Endothelial cell of umbilical vein (primary cell): ENCODE data around the gene RAB31. TPM values are rescaled to one million over a fixed set of nuclear protein-coding genes. Genes with fewer than 3 reads are reported as not detected.

ENCODE experiments used
- BruUV-seq: library from RNA; stranded (reverse); fragments of 400-500 nt; replicated peaks from 2 replicates; lab custom pipeline; 2021; lab: Mats Ljungman, UMichigan
- CTCF ChIA-PET: fragments of 300-600, 350-600 bp; sonication (Branson Sonifier 250); formaldehyde crosslinking; loops from one replicate; lab custom pipeline; 2021; ENCODE audit warnings: antibody characterized with exemption, inconsistent platforms; lab: Charles Lee
- POLR2A ChIA-PET: fragments of 300-600, 350-600 bp; sonication (Branson Sonifier 250); formaldehyde crosslinking; loops from one replicate; lab custom pipeline; 2021; ENCODE audit warnings: antibody characterized with exemption, inconsistent platforms; lab: Charles Lee
- DNase-seq: peaks from one replicate; pipeline ENCODE4 v3.0.0-alpha.2; 2011; ENCODE audit warnings: low read depth, low spot score
- FAIRE-seq: peaks from 2 replicates; lab custom pipeline; 2011; peaks lifted over from hg19 to GRCh38; lab: Jason Lieb, UNC
- H2AFZ ChIP-seq: 2 replicates; pipeline ENCODE4 v1.6.0; 2012; ENCODE audit warnings: low read depth, low read length, control low read depth, inconsistent platforms
- H3K27ac ChIP-seq: 2 replicates; pipeline ENCODE4 v1.5.1; 2011; ENCODE audit warnings: low read depth, mild to moderate bottlenecking, control low read depth, low read length, moderate library complexity; ENCODE audit not compliant: insufficient read depth
- H3K27me3 ChIP-seq, 2 experiments: 2 replicates each; pipeline versions ENCODE4 v1.6.0 to v1.6.1; 2011; ENCODE audit warnings: low read length in 2 of 2, mixed read lengths in 1 of 2; ENCODE audit not compliant: control insufficient read depth in 2 of 2, insufficient read depth in 2 of 2
- H3K36me3 ChIP-seq, 2 experiments: 2 replicates in 1 of 2; 3 replicates in 1 of 2; pipeline ENCODE4 v1.5.1; 2011; ENCODE audit warnings: low read length in 2 of 2, mild to moderate bottlenecking in 1 of 2, moderate library complexity in 1 of 2; ENCODE audit not compliant: control insufficient read depth in 2 of 2, insufficient read depth in 2 of 2; ENCODE audit errors: extremely low read depth in 1 of 2
- H3K4me1 ChIP-seq: 3 replicates; pipeline ENCODE4 v1.5.1; 2011; ENCODE audit warnings: mild to moderate bottlenecking, low read length; ENCODE audit not compliant: control insufficient read depth, insufficient read depth; ENCODE audit errors: extremely low read depth
- H3K4me2 ChIP-seq: 2 replicates; pipeline ENCODE4 v1.6.1; 2011; ENCODE audit warnings: low read length, control low read depth, mixed read lengths; ENCODE audit not compliant: insufficient read depth
- H3K4me3 ChIP-seq, 3 experiments: fragments of 200-600 bp in 1 of 3; sonication (generic), shearing (Covaris generic) in 1 of 3; replicated peaks in 1 of 3; 2 replicates each; pipeline ENCODE4 v1.5.1; 2011 to 2016; ENCODE audit warnings: control low read depth in 3 of 3, low read length in 3 of 3, mild to moderate bottlenecking in 2 of 3, inconsistent platforms in 1 of 3, low read depth in 1 of 3, moderate library complexity in 1 of 3; ENCODE audit not compliant: insufficient read depth in 1 of 3
- H3K79me2 ChIP-seq: 2 replicates; pipeline ENCODE4 v1.6.0; 2012; ENCODE audit warnings: low read length, inconsistent platforms; ENCODE audit not compliant: control insufficient read depth, insufficient read depth
- H3K9ac ChIP-seq: replicated peaks from 2 replicates; pipeline ENCODE3; 2011; ENCODE audit warnings: low read length, control low read depth; ENCODE audit not compliant: insufficient read depth; ENCODE audit errors: extremely low read depth
- H3K9me1 ChIP-seq: replicated peaks from 3 replicates; pipeline ENCODE4 v1.6.0; 2011; ENCODE audit warnings: mild to moderate bottlenecking, low read length; ENCODE audit not compliant: control insufficient read depth, insufficient read depth; ENCODE audit errors: extremely low read depth
- H3K9me3 ChIP-seq: replicated peaks from 2 replicates; pipeline ENCODE4 v1.5.1; 2012; ENCODE audit warnings: low read length, inconsistent platforms; ENCODE audit not compliant: control insufficient read depth, insufficient read depth
- H4K20me1 ChIP-seq: replicated peaks from 2 replicates; pipeline ENCODE3; 2011; ENCODE audit warnings: mild to moderate bottlenecking, low read length; ENCODE audit not compliant: control insufficient read depth, insufficient read depth; ENCODE audit errors: extremely low read depth
- CTCF ChIP-seq, 2 donors: IDR thresholded peaks; 1 replicate in 1 of 2; 2 replicates in 1 of 2; pipeline ENCODE4 v1.5.1; 2011; ENCODE audit warnings: low read length in 2 of 2, mild to moderate bottlenecking in 2 of 2, moderate library complexity in 2 of 2, control low read depth in 1 of 2, inconsistent platforms in 1 of 2, low read depth in 1 of 2; ENCODE audit not compliant: insufficient read depth in 1 of 2; ENCODE audit errors: extremely low read depth in 1 of 2
- EZH2 ChIP-seq: IDR thresholded peaks from 2 replicates; pipeline ENCODE4 v1.6.1; 2012; ENCODE audit warnings: borderline replicate concordance, low read depth, mild to moderate bottlenecking, moderate library complexity, low read length, inconsistent platforms; ENCODE audit not compliant: severe bottlenecking
- FOS ChIP-seq: IDR thresholded peaks from 2 replicates; pipeline ENCODE4 v1.6.1; 2011; ENCODE audit warnings: mild to moderate bottlenecking, low read length, moderate library complexity, borderline replicate concordance; ENCODE audit not compliant: insufficient read depth
- GATA2 ChIP-seq: IDR thresholded peaks from 2 replicates; pipeline ENCODE4 v1.7.0; 2011; ENCODE audit warnings: low read depth, mild to moderate bottlenecking, moderate library complexity, mixed read lengths, low read length; ENCODE audit not compliant: insufficient read length, insufficient read depth
- JUN ChIP-seq: IDR thresholded peaks from 2 replicates; pipeline ENCODE4 v1.6.1; 2011; ENCODE audit warnings: borderline replicate concordance, low read depth; ENCODE audit not compliant: insufficient read length, insufficient read depth
- MAX ChIP-seq: IDR thresholded peaks from 2 replicates; pipeline ENCODE4 v1.6.1; 2011; ENCODE audit not compliant: insufficient read depth, insufficient read length
- MYC ChIP-seq: IDR thresholded peaks from one replicate; pipeline ENCODE4 v1.6.1; 2011; ENCODE audit warnings: mild to moderate bottlenecking, low read depth, low read length
- POLR2A ChIP-seq: IDR thresholded peaks from 2 replicates; pipeline ENCODE4 v1.6.1; 2012; ENCODE audit warnings: low read depth, mild to moderate bottlenecking, control low read depth, low read length
- POLR2AphosphoS5 ChIP-seq: IDR thresholded peaks from 2 replicates; pipeline ENCODE4 v1.6.1; 2012; ENCODE audit warnings: low read depth, mild to moderate bottlenecking, control low read depth, low read length, moderate library complexity; ENCODE audit not compliant: insufficient read depth
- dilution Hi-C: fragments of 300-500 bp; cut with MboI; formaldehyde crosslinking; loops from one replicate; pipeline ENCODE4 v1.15.0; 2019; ENCODE audit warnings: low sequenced_read_pairs; ENCODE audit not compliant: extremely low pct_ligation_motif_present
- intact Hi-C: fragments of 100-400 bp; cut with micrococcal nuclease; formaldehyde crosslinking; loops from one replicate; pipeline ENCODE4 v1.10.0; 2022
- polyA plus RNA-seq, 4 experiments: library from polyadenylated mRNA; depleted of rRNA in 3 of 4; stranded (reverse) in 3 of 4; unstranded in 1 of 4; fragments of >200 nt; gene quantifications; 2 replicates each; pipeline versions ENCODE4 v1.2.1 to v1.2.3, GENCODE V29; 2011 to 2012; ENCODE audit warnings: missing spikeins in 1 of 4
- total RNA-seq: library from RNA; stranded (reverse); gene quantifications from 2 replicates; pipeline ENCODE4 v1.2.3, GENCODE V29; 2021

RAB31 gene
- total and polyA plus RNA-seq, 2 donors (not counting 3 experiments of a cell fraction or from before 2014, with no cell fraction given): 30.5 TPM

- Histone ChIP-seq H4K20me1 (no peaks in the 10 kb centered on the region), H3K9me1 (no peaks in the 10 kb centered on the region), H3K4me1 (no peaks in the 10 kb centered on the region), H3K4me2 (no peak overlapping the region), H3K27ac (no peak overlapping the region), H3K4me3 (no peak overlapping the region), H3K27me3 (no peaks in the 10 kb centered on the region), H3K36me3 (no peaks in the 10 kb centered on the region), H3K79me2 (no peaks in the 10 kb centered on the region), H2AFZ (no peak overlapping the region), H3K9ac (no peak overlapping the region), H3K9me3 (no peaks in the 10 kb centered on the region)
- no peak for FAIRE-seq
- BruUV-seq: no TSS peak
- CTCF ChIA-PET: interaction anchor here (1.2 to 1.8 kb wide), 2 partner anchors 9 to 27 kb away, joined by 3 to 6 read pairs; no protein-coding TSS in a partner anchor
- TF ChIP-seq POLR2AphosphoS5 (no peak), MAX (no peak), EZH2 (no peak), FOS (no peak), CTCF (IDR thresholded peaks at IDR 0.05; ENCODE audit: extremely low read depth in 1 of 2, insufficient read depth in 1 of 2, low read depth in 1 of 2, low read length in 2 of 2) (no peak), MYC (no peak), GATA2 (no peak), POLR2A (no peak), JUN (no peak)
- DNase-seq: no peak
- dilution Hi-C loops: no loop called here
- POLR2A ChIA-PET: no interaction called here
- intact Hi-C loops: no loop called here
Observed at GRCh38 chr18:9665314-9665713, 42.8 kb upstream of the RAB31 start.
